Activated CD4-positive, alpha-beta T cell treated with anti-CD3 and anti-CD28 coated beads, Interleukin-2, amount 10 ng/mL, durations not matched to agents 7 days and 5 days (primary cell): ENCODE data around the gene MAP2K7. TPM values are rescaled to one million over a fixed set of nuclear protein-coding genes. Genes with fewer than 3 reads are reported as not detected.
A peak's percentile ranks its signal among the peaks of the same experiment; 100 is the strongest.
"Not testable (repeated sequence)": the region's sequence is repeated elsewhere in the genome, so short reads cannot be mapped to it uniquely, and the experiment has no call there.

Experiments
- CTCF ChIA-PET: fragments of 350-600 bp; sonication (Branson Sonifier 250); formaldehyde crosslinking; loops from one replicate; lab custom pipeline; 2021; ENCODE audit warnings: antibody characterized with exemption; lab: Charles Lee
- POLR2A ChIA-PET: fragments of 350-600 bp; sonication (Branson Sonifier 250); formaldehyde crosslinking; loops from one replicate; lab custom pipeline; 2021; ENCODE audit warnings: antibody characterized with exemption; lab: Charles Lee
- DNase-seq: peaks from one replicate; pipeline ENCODE4 v3.0.0-alpha.2; 2020
- H3K27ac Mint-ChIP-seq: one replicate; pipeline ENCODE4 v1.8.0; 2021; ENCODE audit warnings: mild to moderate bottlenecking, moderate library complexity, mixed read lengths
- H3K27me3 Mint-ChIP-seq: one replicate; pipeline ENCODE4 v1.8.0; 2021; ENCODE audit warnings: mixed read lengths
- H3K36me3 Mint-ChIP-seq: one replicate; pipeline ENCODE4 v1.8.0; 2021; ENCODE audit warnings: low read depth, mixed read lengths
- H3K4me1 Mint-ChIP-seq: one replicate; pipeline ENCODE4 v1.8.0; 2021; ENCODE audit warnings: mixed read lengths
- H3K4me3 Mint-ChIP-seq: one replicate; pipeline ENCODE4 v1.8.0; 2021; ENCODE audit warnings: mild to moderate bottlenecking, moderate library complexity, mixed read lengths
- H3K9me3 Mint-ChIP-seq: one replicate; pipeline ENCODE4 v1.8.0; 2021; ENCODE audit warnings: mixed read lengths
- total RNA-seq, 2 experiments: library from RNA; stranded (reverse); gene quantifications; one replicate each; pipeline ENCODE4 v1.2.3, GENCODE V29; 2021

Gene MAP2K7
- total RNA-seq, 2 experiments from 2014 or later, result 44.1 to 45.6 TPM

DNA sequence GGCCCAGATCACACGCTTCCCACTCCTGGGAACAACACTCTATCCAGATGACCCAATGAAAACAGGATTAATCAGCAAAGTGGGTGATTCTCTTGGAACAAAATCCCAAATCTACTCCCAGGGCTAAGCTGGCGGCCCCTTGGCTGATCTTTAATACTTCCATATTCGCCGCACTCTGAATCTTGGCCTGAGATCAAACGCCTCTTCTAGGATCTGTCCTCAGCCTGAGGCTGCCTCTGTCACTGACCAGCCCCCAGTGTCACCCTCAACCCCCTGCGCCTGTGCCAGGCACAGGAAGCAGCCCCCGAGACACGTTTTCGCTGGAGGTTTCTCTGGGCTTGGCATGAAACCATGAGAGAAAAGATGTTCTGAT lies 24.6 kb downstream of the MAP2K7 start:
- no peak for DNase-seq
- H3K27me3 Mint-ChIP-seq, result no peaks in the 10 kb centered on the region
- H3K4me1 Mint-ChIP-seq, result peaks cover 8% of the 10 kb centered on the region
- CTCF ChIA-PET, result interaction anchor here (1.3 to 5.8 kb wide), 4 partner anchors 8 to 74 kb away, joined by 4 to 38 read pairs (median 10); partner anchors contain the start of genes SNAPC2 and TIMM44
- no peaks in the 10 kb centered on the region for H3K36me3 Mint-ChIP-seq
- no peaks in the 10 kb centered on the region for H3K9me3 Mint-ChIP-seq
- no peak overlapping the region for H3K4me3 Mint-ChIP-seq
- POLR2A ChIA-PET, result interaction anchor here (0.5 kb wide), 1 partner anchor 548 kb away, joined by 5 read pairs; no protein-coding TSS in a partner anchor
- H3K27ac Mint-ChIP-seq, result no peak overlapping the region

DNA sequence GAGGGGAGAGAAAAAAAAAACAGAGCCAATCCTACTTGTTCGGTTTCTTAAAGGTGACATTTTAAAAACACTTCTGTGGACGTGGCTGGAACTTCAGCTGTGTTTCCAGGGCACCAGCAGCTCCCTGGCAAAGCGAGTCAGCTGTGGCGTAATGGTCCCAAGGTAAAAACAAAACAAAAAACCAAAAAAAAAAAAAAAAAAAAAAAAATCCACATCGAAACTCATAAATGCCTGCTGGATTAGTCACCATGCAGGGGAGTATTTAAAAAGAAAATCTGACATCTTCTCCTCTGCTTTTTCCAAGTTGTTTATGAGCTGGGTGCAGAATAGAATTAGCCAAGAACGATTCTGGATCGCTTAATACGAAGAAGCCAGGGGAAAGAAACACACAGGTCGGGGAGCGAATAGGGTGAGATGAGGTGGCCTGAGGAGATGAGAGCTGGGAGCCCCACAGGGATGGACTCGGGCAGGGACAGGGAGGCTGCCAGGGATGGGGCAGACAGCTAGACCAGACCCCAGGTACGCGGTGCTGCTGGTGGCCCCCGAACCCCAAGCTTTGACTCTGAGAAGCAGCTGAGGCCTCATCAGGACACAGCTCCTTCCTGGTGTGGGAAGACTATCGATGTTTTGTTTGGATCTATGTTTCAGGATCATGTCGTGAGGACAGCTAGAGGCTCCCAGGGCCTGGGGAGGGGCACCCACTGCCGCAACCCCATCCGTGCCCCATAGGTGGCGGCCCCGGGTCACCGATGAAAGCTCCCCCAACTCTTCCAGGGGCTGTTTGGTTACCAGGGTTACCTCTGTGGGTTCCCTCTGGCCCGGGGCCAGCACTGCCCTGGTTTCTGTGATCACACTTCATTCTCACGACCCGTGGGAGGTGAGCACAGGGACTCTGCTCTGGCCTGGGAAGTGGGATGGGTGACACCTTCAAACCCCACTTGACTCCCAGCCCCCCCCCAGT lies 25.3 kb downstream of the MAP2K7 start:
- CTCF ChIA-PET, result interaction anchor here (0.6 to 5.8 kb wide), 8 partner anchors 9 to 412 kb away, joined by 3 to 38 read pairs (median 4); partner anchors contain the start of genes SNAPC2 and TIMM44
- Mint-ChIP-seq H3K4me3 (no peak overlapping the region), H3K36me3 (peaks cover 2% of the 10 kb centered on the region), H3K9me3 (no peaks in the 10 kb centered on the region), H3K27ac (peak overlapping the region; percentile 54), H3K4me1 (peaks cover 8% of the 10 kb centered on the region), H3K27me3 (no peaks in the 10 kb centered on the region)
- peak; percentile 68 for DNase-seq
- POLR2A ChIA-PET, result interaction anchor here (0.5 to 1.0 kb wide), 2 partner anchors 8 to 548 kb away, joined by 3 to 5 read pairs; partner anchors contain the start of gene SNAPC2

DNA sequence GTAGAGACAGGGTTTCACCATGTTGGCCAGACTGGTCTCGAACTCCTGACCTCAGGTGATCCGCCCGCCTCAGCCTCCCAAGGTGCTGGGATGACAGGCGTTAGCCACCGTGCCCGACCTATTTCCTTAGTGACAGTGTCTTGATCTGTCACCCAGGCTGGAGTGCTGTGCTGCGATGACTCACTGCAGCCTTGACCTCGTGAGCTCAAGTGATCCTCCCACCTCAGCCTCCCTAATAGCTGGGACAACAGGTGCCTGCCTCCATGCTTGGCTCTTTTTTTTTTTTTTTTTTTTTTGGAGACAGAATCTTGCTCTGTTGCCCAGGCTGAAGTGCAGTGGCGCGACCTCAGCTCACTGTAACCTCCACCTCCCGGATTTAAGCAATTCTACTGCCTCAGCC lies 26.4 kb downstream of the MAP2K7 start:
- H3K4me1 Mint-ChIP-seq, POLR2A ChIA-PET, H3K36me3 Mint-ChIP-seq: not testable (repeated sequence)

DNA sequence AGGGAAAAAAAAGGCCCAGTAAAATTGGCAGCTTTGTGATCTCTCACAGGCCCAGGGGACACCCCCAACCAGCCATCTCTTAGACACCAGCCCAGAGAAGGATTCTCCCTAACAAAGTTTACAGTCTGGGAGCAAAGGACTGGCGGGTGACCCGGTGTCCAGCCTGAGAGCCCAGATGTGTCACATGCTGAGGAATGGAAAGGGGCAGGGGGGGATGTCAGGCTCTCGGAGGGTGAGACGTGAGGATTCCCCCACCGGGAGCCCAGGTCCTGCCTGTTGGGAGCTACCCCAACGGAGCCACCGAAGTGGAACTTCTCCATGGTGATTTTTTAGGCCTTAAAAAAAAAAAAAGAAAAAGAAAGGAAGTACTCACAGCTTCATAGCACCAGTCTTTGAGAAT lies 27.1 kb downstream of the MAP2K7 start:
- H3K27ac Mint-ChIP-seq, result no peak overlapping the region
- no peaks in the 10 kb centered on the region for H3K27me3 Mint-ChIP-seq
- no peak overlapping the region for H3K4me3 Mint-ChIP-seq
- ChIA-PET CTCF (interaction anchor here (0.8 to 5.8 kb wide), 3 partner anchors 11 to 39 kb away, joined by 3 to 38 read pairs (median 8); partner anchors contain the start of genes SNAPC2 and TIMM44), POLR2A (interaction anchor here (0.6 kb wide), 1 partner anchor 261 kb away, joined by 3 read pairs; no protein-coding TSS in a partner anchor)
- peaks cover 7% of the 10 kb centered on the region for H3K36me3 Mint-ChIP-seq
- H3K9me3 Mint-ChIP-seq, result no peaks in the 10 kb centered on the region
- no peak for DNase-seq
- peaks cover 4% of the 10 kb centered on the region for H3K4me1 Mint-ChIP-seq

More for the DNA sequence above, 26.4 kb downstream of the MAP2K7 start:
- H3K4me3 Mint-ChIP-seq, H3K27me3 Mint-ChIP-seq, H3K9me3 Mint-ChIP-seq, DNase-seq, H3K27ac Mint-ChIP-seq: not testable (repeated sequence)
- CTCF ChIA-PET, result interaction anchor here (0.8 to 5.8 kb wide), 4 partner anchors 10 to 61 kb away, joined by 3 to 38 read pairs (median 10); partner anchors contain the start of genes SNAPC2 and TIMM44

GRCh38 chr19:7931221-7932061 lies 27.8 kb downstream of the MAP2K7 start:
- no peak for DNase-seq
- no peaks in the 10 kb centered on the region for H3K27me3 Mint-ChIP-seq
- no peak overlapping the region for H3K27ac Mint-ChIP-seq
- H3K9me3 Mint-ChIP-seq, result no peaks in the 10 kb centered on the region
- ChIA-PET POLR2A (interaction anchor here (0.6 kb wide), 1 partner anchor 261 kb away, joined by 3 read pairs; no protein-coding TSS in a partner anchor), CTCF (interaction anchor here (0.7 to 5.8 kb wide), 2 partner anchors 12 to 23 kb away, joined by 4 to 38 read pairs; partner anchors contain the start of gene TIMM44)
- peaks cover 1% of the 10 kb centered on the region for H3K4me1 Mint-ChIP-seq
- peaks cover 7% of the 10 kb centered on the region for H3K36me3 Mint-ChIP-seq
- H3K4me3 Mint-ChIP-seq, result no peak overlapping the region

DNA sequence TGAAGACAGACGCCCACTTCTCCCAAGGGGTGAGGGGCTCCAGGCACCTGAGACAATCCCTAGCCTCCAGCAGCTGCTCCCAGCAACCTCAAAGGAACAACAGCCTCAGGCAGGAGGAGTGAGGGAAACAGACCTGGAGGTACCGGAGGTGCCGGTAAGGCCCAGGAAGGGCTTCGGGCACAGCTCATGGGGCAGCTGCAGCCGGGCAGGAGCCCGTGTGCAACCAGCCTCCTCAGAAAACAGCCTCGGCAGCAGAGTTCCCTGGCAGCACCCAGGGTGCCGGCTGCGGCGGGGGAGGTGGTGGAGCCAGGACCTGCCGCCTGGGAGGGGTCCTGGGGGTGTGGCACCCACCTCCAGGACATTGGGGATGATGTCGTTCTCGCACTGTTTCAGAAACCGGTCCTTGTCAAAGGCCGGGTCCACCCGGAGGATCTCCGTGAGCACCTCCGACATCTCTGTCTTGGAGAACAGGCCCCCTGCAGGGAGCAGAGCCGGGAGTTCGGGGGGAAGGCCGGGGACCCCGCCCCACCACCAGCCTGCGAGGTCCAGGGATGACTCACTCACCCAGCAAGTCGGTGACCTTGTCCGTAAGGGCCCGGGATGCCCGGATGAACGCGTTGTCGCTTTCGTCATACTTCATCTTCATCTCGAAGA lies 28.7 kb downstream of the MAP2K7 start:
- no peak for DNase-seq
- ChIA-PET POLR2A (no interaction called here), CTCF (interaction anchor here (0.7 to 5.8 kb wide), 2 partner anchors 11 to 22 kb away, joined by 4 to 38 read pairs; partner anchors contain the start of gene TIMM44)
- H3K36me3 Mint-ChIP-seq, result peaks cover 7% of the 10 kb centered on the region
- H3K4me3 Mint-ChIP-seq, result no peak overlapping the region
- no peaks in the 10 kb centered on the region for H3K4me1 Mint-ChIP-seq
- H3K27ac Mint-ChIP-seq, result no peak overlapping the region
- no peaks in the 10 kb centered on the region for H3K27me3 Mint-ChIP-seq
- no peaks in the 10 kb centered on the region for H3K9me3 Mint-ChIP-seq

DNA sequence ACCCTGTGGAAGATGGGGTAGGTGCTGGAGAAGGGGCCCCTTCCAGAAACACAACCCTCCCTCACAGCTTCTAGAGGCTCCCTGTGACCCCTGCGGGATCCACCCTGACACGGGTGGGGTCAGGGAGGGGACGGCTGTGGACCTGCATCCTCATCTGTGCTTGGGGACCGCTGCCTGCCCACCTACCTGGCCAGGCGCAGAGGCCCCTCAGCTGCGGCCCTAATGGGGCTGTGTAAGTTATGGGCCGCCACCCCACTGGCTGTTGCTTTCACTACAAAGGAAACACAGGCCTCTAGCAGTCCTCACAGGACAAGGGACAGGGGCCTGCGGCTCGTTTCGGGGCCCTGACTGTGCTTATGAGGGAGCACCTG lies 29.2 kb downstream of the MAP2K7 start:
- no peak overlapping the region for H3K27ac Mint-ChIP-seq
- H3K4me3 Mint-ChIP-seq, result no peak overlapping the region
- no peaks in the 10 kb centered on the region for H3K4me1 Mint-ChIP-seq
- H3K9me3 Mint-ChIP-seq, result no peaks in the 10 kb centered on the region
- H3K27me3 Mint-ChIP-seq, result no peaks in the 10 kb centered on the region
- no peak for DNase-seq
- H3K36me3 Mint-ChIP-seq, result peaks cover 8% of the 10 kb centered on the region
- CTCF ChIA-PET, result interaction anchor here (5.8 kb wide), 1 partner anchor 11 kb away, joined by 38 read pairs; the partner anchor contains the start of gene TIMM44
- POLR2A ChIA-PET, result no interaction called here

GRCh38 chr19:7933411-7933810 lies 29.7 kb downstream of the MAP2K7 start:
- Mint-ChIP-seq H3K27me3 (no peaks in the 10 kb centered on the region), H3K27ac (no peak overlapping the region), H3K4me1 (no peaks in the 10 kb centered on the region), H3K9me3 (no peaks in the 10 kb centered on the region), H3K36me3 (peaks cover 9% of the 10 kb centered on the region), H3K4me3 (no peak overlapping the region)
- ChIA-PET POLR2A (no interaction called here), CTCF (no interaction called here)
- DNase-seq, result no peak

DNA sequence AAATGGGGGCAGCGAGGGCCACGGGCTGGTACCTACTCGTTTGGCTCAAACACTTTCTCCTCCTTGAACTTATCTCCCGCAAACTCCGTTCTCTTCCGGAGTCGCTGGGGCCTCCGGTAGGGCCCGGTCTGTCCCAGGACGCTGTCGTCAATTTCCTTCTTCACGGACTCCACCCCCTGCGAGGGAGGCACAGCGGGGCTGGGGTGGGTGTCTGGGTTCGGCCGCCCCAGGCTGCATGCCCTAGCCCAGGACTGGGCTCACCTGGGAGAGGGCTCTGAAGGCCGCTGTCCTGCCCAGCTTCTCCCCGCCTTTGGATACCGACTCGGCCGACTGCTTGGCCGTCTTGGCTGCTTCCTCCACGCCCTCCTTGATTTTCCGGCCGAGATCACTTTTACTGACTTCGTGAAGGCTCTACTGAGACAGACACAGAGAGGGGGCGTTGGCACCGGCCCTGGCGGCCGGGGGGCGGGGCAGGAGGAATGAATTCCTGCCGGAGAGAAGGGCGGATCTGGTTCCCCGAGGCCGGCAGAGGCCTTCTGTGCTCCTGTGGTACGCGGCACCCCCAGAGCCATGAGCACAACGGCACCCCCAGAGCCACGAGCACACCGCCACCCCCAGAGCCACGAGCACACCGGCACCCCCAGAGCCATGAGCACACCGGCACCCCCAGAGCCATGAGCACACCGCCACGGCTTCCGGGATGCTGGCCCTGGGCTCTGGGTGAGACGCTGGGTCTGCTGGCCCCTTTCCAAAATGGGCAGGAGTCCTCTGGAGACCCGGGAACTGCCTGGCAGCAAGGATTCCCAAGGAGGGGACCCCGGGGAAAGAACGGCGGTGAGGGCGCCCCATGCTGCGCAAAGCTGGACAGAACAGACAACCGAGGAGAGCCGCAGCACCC lies 30.4 kb downstream of the MAP2K7 start:
- H3K4me1 Mint-ChIP-seq, result peaks cover 4% of the 10 kb centered on the region
- H3K36me3 Mint-ChIP-seq, result peaks cover 13% of the 10 kb centered on the region
- CTCF ChIA-PET, result interaction anchor here (0.6 to 1.9 kb wide), 3 partner anchors 10 to 305 kb away, joined by 3 to 10 read pairs (median 6); partner anchors contain the start of gene TIMM44
- no peak for DNase-seq
- H3K4me3 Mint-ChIP-seq, result no peak overlapping the region
- H3K27ac Mint-ChIP-seq, result no peak overlapping the region
- no peaks in the 10 kb centered on the region for H3K9me3 Mint-ChIP-seq
- POLR2A ChIA-PET, result no interaction called here
- no peaks in the 10 kb centered on the region for H3K27me3 Mint-ChIP-seq

GRCh38 chr19:7934766-7935165 lies 31.1 kb downstream of the MAP2K7 start:
- ChIA-PET POLR2A (no interaction called here), CTCF (interaction anchor here (0.6 to 1.9 kb wide), 3 partner anchors 9 to 304 kb away, joined by 3 to 10 read pairs (median 6); partner anchors contain the start of gene TIMM44)
- no peak overlapping the region for H3K4me3 Mint-ChIP-seq
- H3K4me1 Mint-ChIP-seq, result peaks cover 4% of the 10 kb centered on the region
- H3K27me3 Mint-ChIP-seq, result no peaks in the 10 kb centered on the region
- H3K36me3 Mint-ChIP-seq, result peaks cover 13% of the 10 kb centered on the region
- DNase-seq, result no peak
- no peaks in the 10 kb centered on the region for H3K9me3 Mint-ChIP-seq
- no peak overlapping the region for H3K27ac Mint-ChIP-seq

- no peak for DNase-seq
- Mint-ChIP-seq H3K27me3 (no peaks in the 10 kb centered on the region), H3K9me3 (no peaks in the 10 kb centered on the region), H3K4me1 (peaks cover 35% of the 10 kb centered on the region), H3K36me3 (peaks cover 14% of the 10 kb centered on the region), H3K27ac (no peak overlapping the region), H3K4me3 (no peak overlapping the region)
- ChIA-PET CTCF (no interaction called here), POLR2A (no interaction called here)
These were observed 37.2 kb downstream of the MAP2K7 start for GRCh38 chr19:7940841-7941240.
